Jurkat, Clone E6-1 (cell line): ENCODE measurements around the gene ATP10A.

Experiments used
- DNase-seq: peaks from one replicate; pipeline ENCODE4 v3.0.0-alpha.2; 2011; ENCODE audit warnings: low read depth, low spot score
- H3K4me3 ChIP-seq: 2 replicates; pipeline ENCODE4 v1.5.1; 2011; ENCODE audit warnings: mild to moderate bottlenecking, low read length, control low read depth, moderate library complexity

Gene ATP10A

DNA sequence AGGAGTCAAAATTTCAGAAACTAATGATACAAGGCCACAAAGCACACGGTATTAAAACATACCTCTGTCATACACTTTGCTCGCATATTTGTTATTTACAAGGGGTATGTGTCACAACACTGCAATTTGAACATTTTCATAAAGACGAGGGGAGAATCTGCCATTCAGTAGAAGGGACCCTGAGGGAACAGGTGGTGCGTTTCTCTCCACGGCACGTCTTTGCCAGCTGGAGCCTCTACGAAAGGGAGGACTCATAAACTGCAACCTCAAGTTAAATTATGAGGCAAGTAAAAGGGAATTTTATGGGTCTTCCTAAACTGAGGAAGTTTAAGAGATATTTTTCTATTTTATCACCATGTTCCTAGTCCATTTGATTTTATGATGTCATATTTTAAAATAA lies 19.1 kb downstream of the ATP10A start:
- DNase-seq = no peak
- H3K4me3 ChIP-seq = no peak overlapping the region

DNA sequence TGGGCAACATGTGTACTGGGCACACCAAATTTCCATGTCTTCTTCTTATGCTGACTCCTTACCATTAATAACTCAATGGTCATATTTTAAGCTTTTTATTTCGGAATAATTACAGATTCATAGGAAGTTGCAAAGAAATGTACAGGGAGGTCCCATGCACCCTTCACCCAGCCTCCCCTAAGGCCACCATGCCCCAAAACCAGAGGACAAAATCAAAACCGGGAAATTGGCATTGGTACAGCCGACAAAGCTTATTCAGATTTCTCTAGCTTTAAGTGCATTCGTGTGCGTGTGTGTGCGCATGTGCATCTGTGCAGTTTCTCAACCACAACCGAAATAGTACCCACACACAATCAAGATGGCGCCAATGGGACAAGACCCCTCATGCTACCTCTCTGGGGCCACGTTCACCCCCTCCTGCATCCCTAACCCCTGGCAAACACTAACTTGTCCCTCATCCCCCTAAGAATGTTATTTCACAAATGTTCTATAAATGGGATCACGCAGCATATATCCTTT lies 23.4 kb downstream of the ATP10A start:
- DNase-seq = no peak
- no peak overlapping the region for H3K4me3 ChIP-seq

DNA sequence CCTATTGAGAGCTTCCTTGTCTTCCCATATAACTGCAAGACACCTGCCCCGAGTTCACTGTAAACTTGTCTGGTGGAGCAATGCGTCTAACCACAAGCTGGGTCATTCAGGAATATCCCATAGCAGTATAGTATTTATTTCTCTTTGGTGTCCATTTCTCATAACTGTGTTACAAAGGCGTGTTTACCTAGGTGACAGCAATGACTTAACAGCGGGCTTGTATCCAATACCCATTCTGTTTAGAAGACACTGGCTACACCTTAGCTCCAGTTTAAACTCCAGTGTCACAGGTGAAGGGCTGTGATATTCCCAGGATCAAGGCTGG lies 24.3 kb downstream of the ATP10A start:
- DNase-seq = no peak
- H3K4me3 ChIP-seq = no peak overlapping the region

DNA sequence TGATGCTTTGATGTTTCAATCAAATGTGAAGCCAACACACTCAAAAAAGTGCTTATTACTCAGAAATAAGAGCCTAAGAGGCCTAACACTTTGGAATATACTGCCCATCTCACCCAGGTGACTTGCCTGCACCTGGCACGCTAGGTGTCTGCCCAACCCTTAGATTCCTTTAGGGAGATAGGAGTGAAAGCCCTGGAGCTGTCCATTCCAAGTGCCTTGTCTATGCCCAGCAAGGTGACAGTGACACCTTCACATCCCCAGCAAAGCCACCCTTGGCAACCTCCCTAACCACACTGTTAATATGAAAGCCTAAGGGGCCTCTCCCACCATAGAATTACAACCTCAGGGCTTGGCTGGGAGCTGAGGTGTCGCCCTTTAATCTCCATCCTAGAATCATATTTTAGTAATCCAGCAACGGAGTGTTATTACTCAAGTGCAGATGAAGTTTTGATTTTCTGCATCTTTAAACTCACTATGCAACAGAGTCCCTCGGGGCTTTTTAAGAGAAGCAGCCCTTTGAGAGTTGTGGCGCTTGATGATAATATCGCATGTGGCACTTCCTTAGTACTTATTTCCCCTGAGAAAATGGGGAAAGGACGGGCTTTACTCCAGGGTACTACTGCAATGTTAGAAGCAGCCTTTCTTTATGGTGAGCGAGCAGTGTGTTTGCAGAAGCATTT lies 24.8 kb downstream of the ATP10A start:
- DNase-seq = no peak
- H3K4me3 ChIP-seq = no peak overlapping the region

DNA sequence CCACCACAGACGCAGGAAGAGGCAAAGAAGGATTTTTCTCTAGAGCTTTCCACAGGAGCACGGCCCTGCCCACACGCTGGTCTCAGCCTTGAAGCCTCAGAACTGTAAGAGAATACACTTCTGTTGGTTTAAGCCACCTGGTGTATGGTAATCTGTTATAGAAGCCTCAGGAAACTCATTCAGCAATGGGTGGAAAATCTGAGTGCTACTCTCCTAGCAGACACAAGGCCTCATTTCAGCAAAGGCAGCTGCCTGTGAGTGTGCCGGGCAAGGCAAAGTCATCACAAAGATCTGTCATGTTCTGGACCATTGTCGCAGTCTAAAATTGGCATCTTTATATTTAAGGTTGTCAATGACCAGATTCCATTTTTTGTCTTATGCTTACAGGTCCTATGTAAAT lies 31.0 kb downstream of the ATP10A start:
- no peak overlapping the region for H3K4me3 ChIP-seq
- DNase-seq = no peak

DNA sequence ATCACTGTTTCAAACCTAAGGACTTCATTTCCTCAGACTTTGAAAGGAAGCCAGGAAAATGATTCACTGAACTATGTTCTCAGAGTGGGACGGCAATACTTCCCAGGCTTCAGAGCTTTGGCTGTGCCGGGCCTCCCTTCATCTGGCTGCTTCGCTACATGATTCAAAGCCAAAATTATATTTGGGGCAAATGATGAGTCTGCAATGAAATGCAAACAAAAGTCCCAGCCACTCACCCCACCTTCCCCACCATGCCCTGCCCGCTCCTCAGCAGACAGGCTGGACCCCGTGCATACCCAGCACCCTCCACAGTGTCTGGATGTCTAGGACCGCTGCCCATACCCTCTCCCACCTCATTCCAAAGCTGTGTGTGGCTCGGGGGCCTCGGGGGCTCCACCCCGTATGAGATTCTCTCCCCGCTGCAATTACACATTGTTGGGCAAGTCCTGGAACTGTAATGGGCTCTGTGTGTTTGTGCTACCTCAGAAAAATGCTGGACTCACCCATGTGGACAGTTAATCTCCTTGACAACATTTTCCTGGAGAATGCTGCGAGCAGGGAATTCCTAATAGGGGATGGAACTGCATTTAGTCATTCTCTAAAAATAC lies 32.2 kb downstream of the ATP10A start:
- no peak overlapping the region for H3K4me3 ChIP-seq
- DNase-seq = no peak

DNA sequence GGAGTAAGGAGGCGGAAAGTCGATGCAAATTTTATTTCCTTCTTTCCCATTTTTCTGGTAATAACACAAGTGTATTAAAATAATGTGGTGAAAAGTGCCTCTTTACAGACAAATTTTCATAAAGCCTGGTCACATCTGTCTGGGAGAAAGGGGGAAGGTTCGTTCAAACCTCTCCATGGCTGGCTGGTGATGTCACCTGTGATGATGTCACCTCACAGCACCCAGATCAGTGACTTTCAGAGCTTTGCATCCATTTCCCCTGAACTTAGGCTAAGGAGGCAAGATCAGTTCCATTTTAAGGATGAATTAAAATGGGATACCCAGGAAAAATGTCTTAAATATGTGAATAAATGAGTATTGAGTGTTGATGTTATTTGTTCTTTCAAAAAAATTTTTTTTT lies 34.1 kb downstream of the ATP10A start:
- DNase-seq = no peak

DNA sequence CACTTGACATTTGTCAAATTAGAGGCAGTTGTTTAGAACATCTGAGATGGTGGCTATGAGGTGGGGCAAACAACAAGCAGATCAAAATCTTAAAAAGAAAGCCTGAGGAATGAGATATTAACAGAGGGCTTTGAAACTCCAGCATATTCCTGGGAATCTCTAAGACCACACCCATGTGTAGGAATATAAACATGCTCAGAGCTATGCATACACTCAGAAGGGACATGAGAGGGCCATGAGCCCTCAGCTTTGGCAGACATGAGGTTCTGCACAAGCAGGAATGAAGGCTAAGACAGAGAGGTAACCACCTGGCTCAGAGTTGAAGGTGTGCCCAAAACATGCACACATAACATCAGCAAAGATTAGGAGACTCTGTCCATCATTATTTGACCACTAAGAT lies 37.9 kb downstream of the ATP10A start:
- DNase-seq = no peak
- no peak overlapping the region for H3K4me3 ChIP-seq

More for the DNA sequence above, 34.1 kb downstream of the ATP10A start:
- H3K4me3 ChIP-seq = no peak overlapping the region

DNA sequence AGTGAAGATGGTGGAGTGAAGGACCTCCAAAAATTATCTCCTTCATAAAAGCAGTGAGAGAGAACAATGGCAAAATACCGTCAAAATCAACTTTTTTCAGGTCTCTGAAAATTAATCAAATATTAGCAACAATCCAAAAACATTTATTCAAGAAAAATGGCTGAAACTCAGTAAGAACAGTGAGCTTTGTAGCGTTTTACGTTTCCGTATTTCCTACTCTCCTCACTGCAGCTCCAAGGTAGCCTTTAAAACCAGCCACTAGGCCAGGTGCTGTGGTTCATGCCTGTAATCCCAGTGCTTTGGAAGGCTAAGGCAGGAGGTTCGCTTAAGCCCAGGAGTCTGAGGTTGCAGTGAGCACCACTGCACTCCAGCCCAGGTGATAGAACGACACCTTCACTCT lies 38.5 kb downstream of the ATP10A start:
- no peak overlapping the region for H3K4me3 ChIP-seq
- DNase-seq = no peak

DNA sequence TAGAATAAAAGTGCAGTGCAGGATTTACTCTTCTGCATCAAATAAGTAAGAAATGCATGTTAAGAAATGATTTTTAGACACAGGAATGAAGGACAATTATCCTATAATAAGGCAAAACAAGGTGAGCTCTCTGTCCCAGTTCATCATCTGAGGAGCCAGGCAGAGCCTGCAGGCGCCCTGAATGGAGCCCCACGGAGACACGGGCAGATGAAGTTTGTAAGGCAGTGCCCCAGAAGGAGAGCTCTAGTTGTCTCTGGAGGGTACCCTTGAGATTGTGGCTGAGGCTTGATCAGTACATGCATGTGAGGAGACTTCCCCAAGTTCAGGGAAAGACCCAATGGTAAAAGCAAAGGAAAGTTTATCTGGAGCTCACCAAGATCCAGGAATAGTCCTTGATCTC lies 50.3 kb downstream of the ATP10A start:
- no peak for DNase-seq
- no peak overlapping the region for H3K4me3 ChIP-seq

DNA sequence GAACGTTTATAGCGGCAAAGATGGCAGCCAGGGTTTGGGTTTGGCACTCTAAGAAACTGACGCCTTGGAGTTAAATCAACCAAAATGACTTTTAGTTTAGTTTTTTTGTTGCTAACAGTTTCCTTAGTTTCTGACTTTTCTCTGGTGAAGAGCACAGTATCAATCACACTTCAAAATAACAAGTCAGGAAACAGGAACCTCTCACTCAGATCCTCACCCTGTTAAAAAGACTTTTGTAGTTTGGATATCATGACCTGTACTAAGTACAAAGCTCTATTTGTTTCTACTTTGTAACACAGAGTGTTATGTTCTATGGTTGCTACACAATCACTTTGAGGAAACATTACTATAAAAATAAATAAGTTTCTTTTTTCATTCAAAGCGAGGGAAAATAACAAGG lies 51.1 kb downstream of the ATP10A start:
- no peak for DNase-seq
- no peak overlapping the region for H3K4me3 ChIP-seq

DNA sequence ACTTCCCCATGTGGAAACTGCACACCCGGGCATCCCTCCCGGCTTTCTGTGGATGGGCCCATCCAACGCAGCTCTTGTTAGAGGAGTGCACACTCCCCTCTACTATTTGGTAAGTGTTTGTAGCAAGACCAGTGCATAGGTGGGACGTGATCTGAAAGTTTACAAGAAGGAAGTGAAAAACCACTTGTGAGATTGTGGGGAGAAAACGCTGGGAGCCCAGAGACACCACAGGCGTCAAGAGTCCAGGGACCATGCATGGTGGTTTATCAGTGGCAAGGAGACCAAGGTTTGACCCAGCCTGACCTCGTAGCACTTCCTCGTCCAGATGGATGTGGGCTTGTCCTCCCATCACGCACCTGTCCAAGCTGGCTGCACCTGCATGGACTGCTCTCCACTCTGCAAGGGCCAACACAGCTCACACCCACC lies 51.6 kb downstream of the ATP10A start:
- peak; percentile 31 for DNase-seq
- H3K4me3 ChIP-seq = no peak overlapping the region

DNA sequence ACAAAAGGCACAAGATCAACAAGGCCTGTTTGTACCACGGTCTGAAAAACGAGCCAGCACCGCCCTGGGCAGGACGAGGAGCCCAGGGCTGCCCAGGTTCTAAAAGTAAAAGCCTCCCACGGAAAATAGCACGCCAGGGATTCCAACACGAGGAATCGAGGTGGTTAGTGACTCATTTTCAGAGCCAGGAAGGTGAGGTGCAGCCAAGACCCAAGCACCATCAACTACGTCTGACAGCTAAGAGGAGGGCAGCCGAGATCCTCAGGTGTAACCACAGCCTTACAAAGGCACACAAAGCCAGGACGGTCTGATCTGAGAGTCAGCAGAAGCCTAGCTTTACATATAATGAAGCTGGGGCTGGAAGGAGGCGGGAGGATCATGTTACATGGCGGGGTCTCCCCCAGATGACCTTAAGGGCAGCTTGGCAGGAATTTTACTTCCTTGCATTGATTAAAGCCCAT lies 52.5 kb downstream of the ATP10A start:
- DNase-seq = no peak
- no peak overlapping the region for H3K4me3 ChIP-seq

DNA sequence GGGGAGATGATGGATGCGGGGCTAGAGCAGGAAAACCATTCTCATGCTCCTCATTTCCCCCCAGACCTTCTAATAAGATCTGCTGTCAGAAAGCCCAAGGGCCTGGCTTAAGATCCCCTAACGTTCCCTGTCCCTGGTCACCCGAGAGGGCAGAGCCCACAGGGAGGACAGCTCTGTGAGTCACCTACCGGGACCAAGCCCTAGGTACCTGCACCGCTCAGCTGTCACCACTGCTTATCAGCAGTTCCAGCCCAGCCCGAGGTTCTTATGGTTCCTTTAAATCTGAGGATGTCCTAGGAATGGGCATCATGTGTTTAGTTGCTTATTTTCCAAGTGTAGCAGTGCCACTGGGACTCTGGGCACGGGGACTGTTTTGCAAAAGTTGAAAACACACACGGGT lies 53.0 kb downstream of the ATP10A start:
- H3K4me3 ChIP-seq = no peak overlapping the region
- DNase-seq = no peak

DNA sequence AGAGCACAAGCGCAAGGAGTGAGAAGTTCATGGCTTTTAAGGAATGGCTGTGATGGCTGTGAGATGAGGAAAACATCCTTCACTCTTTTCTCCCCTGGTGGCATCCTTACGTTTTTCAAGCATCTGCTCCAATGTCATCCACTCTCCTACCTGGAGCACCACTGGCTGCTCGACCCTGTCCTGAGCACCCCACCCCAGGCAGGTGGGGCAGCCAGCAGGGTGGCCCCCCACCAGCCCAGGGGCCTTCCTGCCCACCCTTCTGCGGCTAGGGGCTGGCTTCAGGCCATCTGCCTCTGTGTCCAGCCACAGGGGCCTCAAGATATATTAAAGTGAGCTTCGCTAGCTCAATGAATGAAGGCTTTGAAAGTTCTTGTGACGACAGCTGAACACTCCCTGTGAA lies 56.1 kb downstream of the ATP10A start:
- H3K4me3 ChIP-seq = no peak overlapping the region
- no peak for DNase-seq

DNA sequence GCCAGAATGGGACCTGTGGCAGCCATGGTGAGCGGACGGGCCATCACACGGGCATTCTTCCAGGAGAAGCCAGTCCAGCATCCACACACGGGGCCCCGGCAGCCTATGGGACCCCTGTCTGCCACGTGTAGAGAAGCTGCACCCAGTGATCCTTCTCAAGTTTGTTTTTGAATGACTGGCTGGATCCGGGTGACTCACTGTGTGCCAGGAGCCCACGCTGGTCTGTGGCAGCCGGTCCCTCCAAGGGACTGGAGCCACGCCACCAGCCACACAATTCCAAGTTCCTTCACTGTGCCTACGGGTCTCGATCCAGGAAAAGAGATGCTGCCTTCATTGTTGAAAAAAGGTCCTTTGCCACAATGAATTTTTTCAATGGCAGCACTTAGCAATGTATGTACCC lies 58.1 kb downstream of the ATP10A start:
- H3K4me3 ChIP-seq = no peak overlapping the region
- no peak for DNase-seq

DNA sequence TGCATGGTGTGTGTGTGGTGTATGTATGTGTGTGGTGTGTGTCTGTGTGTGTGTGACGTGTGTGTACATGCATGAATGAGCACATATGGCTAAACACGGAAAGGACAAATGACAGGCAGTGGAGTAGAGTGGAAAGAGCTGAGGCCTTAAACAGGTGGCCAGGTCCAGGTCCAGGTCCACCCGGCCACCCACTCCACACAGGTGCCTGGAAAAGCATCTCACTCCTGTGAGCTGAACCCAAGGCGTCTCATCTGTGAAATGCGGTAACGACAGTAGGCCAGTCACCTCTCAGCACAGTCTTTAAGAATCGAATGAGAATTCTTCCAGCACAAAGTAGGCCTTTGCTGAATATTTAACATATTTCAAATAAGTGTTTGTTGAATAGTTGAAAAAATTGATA lies 58.7 kb downstream of the ATP10A start:
- no peak overlapping the region for H3K4me3 ChIP-seq
- DNase-seq = no peak

DNA sequence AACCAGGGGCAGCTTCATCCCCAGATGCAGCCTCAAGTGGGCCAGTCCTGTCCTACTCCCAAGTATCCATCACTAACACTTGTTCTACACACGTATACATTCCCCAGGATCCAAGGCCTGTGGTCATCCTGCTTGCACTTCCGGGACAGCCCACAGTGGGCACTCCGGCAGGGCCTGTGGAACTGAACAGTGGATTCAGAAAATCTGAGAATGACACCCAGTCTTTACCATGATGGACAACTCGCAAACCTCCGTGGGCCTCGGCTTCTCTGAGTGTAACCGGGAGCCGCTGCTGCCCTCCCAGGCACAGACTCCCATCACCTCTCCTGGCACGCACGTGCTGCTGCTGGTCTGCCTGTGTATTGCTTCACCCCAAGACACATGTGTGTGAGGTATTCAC lies 59.6 kb downstream of the ATP10A start:
- no peak overlapping the region for H3K4me3 ChIP-seq
- DNase-seq = no peak

DNA sequence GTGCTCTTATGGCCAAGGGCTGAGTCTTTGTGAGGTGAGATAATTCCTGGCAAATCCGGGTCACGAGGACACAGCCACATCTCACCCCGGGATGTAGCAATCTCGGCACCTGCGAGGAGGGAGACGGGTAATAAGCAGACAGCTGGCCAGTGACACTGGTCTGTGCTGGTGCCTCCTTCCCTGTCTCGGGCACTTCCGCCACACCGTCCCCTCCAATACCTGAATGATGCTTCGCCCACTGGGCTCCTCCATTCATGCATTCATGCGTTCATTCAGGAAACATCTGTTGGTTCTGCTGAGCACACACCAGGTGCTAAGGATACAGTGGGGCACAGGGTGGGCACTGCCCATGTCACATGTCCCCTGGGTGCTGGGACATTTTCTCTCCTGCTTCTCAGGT lies 60.1 kb downstream of the ATP10A start:
- DNase-seq = no peak
- H3K4me3 ChIP-seq = no peak overlapping the region

DNA sequence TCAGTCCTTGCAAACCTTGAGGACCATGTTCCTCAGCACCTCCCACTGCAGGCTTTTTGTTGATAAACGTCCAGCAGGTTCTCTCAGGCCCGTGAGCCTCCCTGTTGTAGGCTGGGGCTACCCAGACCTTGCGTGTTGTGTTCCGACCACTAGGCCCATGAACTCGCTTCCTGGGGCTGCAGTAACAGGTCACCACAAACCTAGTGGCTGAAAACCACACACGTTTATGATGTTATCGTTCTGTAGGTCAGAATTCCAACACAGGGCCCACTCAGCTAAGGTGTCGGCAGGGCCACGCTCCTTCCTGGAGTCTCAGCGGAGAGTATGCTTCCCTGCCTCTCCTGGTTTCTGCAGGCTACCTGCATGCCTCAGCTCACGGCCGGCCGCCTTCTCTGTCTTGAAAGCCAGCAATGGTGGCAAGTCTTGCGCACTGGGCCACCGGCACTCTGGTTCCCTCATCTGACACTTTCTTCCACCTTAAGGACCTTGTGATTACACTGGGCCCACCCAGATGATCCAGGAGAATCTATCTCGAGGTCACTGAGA lies 60.8 kb downstream of the ATP10A start:
- H3K4me3 ChIP-seq = no peak overlapping the region
- DNase-seq = no peak
